HG02870 (cell line): ENCODE results near the gene TSPAN11.
"Not testable (repeated sequence)": the region's sequence is repeated elsewhere in the genome, so short reads cannot be mapped to it uniquely, and the experiment has no call there.

Experiments used
- ATAC-seq: cut with Tn5 transposase; IDR thresholded peaks from one replicate; pipeline ENCODE4 v1.9.1; 2021; ENCODE audit warnings: mild to moderate bottlenecking, moderate library complexity; ENCODE audit not compliant: unreplicated experiment

TSPAN11 gene

DNA sequence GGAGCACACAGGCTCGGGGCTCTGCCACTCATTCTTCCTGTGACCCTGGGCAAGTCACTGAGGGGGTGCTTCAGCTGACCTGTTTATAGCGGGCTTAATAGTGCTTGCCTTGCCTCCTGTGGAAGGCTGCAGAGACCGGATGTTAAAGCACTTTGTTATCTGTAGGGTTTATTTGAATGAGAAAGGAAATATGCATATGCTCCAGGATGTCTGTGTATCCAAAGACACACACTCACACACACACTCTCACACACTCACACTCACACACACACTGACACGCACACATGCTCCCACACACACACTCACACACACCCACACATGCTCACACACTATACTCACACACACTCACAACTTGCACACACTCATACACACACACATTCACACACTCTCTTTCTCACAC is 91.0 kb downstream of the TSPAN11 start:
- no peak for ATAC-seq

DNA sequence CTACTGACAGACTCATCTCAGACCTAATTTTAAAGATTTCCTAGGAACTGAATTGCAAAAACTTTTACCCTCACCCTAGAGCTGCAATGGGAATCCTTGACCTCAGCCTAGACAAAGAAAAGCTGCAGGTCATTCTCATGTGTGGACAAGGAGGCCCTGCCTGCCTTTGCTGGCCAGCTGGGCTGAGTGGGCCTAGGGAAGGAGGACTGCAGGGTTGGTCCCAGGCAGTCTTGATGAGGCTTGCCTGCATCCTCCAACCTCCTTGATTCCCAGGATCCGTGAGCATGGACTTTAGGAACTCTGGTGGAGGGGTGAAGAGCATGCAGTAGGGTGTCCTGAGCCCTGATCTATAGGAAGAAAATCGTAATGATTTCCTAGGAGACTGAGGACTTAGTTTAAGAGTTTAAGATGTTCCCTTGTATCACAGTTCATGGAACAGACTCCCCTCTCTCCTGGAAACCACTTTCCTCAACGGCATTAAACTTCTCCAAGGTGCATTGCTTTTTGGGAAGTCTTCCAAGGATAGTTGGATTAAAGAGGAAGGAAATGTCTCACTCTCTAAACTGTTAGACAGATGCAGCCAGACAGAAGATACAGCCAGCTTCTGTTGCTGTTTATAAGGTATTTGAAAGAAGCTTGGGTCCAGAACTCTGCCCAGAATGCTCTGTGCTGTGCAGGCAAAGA is 91.7 kb downstream of the TSPAN11 start:
- ATAC-seq, result no peak

DNA sequence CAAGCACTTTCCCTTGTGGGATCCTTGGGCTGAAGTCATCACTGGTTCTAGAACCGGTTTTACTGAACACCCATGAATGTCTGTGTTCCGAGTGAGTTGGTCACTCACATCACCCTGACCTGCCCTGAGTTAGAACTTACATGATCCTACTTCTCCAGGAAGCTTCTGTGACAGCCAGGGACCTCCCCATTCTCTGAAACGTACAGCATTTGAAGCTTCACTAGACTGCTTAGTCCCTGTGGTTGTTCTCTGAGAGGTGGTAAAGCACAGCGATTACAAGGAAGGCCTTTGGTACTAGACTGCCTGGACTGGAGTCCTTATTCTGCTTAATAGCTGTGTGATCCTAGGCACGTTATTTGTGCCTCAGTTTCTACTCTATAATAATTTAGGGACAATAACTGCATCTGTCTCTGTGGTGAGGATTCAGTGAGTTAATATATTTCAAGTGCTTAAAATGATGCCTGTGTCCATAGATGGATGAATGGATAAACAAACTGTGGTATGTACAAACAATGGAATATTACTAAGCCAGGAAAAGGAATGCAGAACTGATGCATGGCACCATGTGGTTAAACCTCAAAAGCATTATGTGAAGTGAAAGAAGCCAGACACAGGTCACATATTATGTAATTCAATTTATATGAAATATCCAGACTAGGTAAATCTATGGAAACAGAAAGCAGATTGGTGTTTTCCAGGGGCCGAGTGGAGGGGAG is 92.4 kb downstream of the TSPAN11 start:
- no peak for ATAC-seq

DNA sequence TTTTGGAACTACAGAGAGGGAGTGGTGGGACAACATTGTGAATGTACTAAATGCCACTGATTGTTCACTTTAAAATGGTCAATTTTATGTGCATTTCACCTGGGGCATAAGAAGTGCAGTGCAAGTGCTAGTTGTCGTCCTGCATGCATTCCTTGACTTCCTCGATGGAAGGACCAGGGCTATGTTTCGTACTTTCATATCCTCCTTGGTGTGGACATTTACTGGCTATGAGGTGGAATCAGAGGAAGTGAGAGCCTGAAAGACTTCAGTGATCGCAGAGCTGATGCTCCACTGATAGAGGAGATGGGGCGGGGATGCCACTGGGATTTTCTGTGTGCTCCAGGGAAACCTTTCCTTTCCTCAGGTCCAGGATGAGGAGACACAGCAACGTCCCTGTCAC is 93.0 kb downstream of the TSPAN11 start:
- no peak for ATAC-seq

DNA sequence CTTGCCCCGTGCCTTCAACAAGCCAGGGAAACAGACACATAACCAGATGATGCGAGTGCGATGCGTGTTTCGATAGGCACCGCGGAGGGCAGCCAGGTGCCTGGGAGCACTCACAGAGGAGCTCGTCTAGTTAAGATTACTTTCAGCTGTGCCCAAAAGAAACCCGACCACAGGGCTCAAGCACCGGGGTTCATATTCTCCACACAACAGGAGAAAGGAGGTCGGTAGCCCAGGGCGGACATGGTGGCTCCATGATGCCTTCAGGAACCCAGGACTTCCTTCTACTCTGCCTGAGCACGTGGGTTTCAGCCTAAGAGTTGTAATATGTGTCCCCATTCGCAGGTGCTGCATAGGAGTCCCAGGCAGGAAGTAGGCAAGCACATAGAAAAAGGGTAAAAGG is 93.4 kb downstream of the TSPAN11 start:
- ATAC-seq, result no peak

DNA sequence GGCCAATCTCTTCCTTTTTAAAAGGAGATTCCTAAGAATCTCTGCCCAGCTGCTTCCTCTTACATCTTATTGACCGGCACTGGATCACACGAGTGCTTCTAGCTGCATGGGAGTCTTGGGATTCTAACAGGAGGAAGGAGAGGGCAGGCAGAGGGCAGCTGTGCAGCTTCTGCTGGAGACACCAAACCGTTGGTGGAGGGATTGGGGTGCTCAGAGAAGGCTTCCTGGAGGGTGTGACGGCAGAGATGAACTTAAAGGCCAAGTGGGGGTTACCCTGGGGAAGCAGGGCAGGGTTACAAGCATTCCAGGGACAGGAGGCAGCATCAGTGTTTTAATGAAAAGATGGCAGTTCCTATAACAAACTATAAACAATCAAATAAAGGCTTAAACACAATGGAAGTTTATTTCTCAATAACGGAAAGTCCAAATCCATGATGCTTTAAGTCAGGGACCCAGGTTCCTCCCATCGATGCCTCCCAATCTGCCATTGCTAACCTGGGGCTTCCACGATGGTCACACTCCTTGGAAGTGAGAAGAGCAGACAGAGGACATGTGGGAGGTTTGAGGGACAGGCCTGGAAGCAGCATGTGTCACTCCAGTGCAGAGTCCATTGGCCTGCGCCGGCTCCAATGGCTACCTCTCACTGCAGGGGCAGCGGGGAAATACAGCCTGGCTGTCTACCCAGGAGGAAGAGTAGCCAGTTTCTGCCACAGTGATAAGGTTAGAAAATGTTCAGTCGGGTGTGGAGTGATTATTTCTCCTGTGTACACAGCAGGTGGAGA is 94.0 kb downstream of the TSPAN11 start:
- no peak for ATAC-seq

DNA sequence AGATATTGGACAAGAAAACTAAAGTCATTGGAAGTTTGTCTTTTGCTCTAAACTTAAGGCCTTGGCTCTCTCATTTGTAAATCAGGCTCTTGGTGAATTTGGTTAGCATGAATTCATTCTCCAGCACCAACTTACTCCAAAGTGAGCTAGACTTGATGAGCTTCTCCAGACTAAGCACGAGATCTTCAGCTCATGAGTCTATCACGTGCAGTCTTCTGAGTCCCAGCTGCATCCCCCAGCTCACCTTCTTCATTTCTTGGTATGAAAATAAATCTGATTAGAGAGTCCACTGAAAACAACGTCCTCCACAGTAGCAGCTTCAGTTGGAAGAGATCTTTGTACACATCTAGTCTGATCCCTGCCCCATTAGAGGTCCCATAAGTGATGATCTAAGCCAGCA is 94.6 kb downstream of the TSPAN11 start:
- no peak for ATAC-seq

DNA sequence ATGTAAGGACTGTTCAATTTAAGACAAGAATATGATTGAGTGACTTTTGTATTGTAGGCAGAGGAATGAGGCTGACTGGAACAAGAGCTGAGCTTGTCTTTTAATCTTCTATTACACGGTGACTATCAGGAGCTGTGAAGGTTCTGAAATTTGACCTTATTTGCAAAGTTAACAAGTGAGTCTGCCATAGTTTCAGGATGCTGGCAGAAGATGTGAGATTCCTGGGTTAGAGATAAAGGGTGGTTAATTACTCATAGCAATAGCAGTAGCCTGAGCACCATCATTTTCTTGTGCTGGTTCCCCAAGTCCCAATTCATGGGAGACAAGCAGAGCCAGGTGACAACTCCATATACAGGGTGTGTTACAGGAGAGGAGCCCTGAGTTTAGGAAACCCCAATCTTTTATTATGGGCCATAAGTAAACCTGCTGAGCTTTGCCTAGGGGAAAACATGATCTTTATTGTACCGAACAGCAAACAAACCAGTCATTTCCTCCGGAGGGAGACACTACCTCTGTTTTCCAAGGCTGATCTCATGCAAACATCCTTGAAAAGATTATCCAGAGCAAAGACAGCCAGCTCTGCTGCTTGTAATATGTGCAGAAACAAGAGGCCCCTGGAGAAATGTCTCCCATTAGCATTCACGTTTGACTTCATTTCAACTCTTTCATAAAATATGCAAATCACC is 95.4 kb downstream of the TSPAN11 start:
- ATAC-seq, result no peak

DNA sequence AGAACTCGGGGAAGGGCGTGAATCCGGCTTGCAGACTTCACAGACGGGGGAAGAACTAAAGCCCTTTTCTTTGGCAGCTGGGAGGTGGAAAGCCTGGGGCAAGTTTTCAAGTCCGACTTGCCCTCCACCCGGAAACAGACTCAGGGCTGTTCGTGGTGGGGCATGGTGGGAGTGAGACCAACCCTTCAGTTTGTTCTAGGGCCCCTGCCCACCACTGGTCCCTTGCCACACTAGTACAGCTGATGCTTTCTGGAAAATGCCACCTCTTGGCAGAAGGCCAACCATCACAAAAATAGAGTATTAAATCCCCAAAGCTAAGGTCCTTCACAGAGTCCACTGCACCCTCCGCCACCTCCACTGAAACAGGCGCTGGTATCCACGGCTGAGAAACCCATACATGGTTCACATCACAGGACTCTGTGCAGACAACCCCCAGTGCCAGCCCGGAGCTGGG is 96.8 kb downstream of the TSPAN11 start:
- ATAC-seq, result no peak

DNA sequence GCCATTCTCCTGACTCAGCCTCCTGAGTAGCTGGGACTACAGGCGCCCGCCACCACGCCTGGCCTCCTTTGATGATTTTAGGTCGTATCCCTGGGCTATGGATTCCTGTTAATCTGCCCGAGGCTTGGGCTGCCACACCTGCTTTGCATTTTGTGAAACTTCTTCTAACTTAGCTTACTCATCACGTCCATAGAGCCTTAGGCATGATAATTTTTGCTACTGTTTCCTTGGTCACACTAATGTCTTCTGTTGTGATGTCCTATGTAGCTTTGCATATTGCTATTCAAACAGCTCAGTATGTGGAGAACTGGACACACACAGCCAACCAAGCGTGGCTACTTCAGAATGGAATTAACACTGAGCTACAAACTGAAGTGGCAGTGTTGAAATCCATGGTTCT is 99.7 kb downstream of the TSPAN11 start:
- no peak for ATAC-seq

DNA sequence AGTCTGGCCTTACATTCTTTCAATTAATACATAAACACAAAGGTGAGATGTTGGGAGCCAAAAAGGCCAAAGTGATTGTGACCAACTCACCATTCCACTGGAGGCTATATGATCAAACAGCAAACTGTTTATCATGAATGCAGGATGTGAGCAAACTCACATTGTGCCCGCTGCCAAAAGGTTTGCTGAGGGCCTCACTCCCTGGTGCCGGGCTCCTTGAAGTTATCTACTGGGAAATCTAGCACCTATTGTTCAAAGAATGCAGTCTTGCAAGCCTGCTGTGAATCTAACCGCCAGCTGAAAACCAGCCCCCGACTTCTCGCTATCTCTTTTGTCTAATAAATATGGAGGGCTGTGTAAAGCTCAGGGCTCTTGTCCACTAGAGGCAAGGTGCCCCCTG is 100.5 kb downstream of the TSPAN11 start:
- ATAC-seq, result not testable (repeated sequence)

DNA sequence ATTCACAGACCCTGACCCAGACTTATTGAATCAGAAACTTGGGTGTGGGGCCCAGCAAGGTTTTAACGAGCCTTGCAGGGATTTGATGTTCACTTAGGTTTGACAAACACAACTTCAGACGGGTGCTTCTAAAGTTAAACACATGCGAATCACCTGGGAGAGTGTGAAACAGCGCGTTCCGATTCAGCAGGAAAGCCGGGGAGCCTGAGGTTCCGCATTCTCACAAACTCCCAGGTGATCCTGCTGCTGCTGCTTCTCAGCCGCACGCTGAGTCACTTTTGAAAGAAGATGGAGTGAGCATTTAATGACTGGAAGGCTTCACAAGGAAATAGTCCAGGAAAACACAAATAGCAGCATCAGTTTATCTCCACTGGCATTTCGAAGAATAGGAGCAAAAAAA is 102.9 kb downstream of the TSPAN11 start:
- no peak for ATAC-seq

DNA sequence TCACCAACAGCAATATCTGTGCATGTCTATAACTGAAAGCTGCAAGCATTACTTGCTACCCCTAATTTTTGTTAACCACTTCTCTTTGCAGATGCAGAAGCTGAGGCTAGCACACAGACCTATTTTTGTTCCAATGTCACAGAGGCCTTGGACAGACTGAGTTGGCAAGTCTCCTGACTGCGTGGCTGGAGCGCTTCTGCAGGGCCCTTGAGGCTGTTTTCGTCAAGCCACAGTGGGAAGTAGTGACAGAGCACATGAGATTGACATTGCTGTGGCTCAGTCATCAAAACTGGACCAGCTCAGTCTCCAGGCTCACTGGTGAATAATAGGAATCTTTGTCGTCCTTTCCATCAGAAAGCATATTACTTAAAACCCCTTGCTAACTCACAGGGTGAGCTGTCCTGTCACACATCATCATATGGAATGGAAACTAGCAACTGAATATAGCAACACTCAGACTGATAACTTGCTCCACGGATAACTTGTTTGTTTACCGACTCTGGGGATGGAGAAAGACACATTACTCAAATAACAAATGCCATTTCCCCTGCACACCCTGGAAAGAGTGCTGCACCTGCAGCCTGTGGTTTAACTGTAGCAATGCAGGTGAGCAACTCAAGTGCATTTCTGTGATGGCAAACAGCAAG is 103.5 kb downstream of the TSPAN11 start:
- ATAC-seq, result no peak

DNA sequence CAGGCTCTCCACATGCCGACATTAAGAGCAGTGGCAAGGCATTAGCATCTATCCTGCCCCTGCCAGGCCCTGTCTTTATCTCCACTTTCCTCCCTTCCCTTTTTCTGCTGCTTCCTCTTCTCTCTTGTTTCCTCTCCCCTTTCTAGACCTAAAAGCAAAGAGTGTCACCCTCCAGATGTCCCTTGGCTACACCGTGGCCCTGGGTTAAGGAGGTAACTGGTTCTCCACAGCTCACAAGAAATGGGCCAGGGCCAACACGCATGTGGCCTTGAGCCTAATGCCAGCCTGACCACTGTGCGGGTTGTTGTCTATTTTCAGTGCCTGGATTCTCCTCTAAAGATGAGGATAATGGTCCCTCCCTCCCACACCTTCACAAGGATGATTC is 105.4 kb downstream of the TSPAN11 start:
- ATAC-seq, result no peak

DNA sequence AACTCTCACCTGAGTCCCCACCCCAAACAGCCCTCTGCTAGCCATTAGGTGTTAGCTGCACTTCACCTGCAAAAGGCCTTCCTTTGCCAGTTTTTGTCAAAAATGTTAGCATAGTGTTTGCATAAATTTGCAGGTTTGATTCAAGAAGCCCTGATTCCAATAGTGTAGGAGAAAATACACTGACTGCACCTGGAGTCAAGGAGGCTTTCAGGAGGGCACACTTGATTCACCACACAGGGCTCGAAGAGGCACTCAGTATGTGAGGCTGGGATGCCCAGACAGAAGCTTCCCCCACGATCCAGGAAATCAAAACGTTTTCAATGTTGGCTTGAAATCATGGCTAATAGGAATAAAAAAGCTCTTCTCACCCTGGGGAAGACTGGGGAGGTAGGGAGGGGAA is 106.6 kb downstream of the TSPAN11 start:
- no peak for ATAC-seq

DNA sequence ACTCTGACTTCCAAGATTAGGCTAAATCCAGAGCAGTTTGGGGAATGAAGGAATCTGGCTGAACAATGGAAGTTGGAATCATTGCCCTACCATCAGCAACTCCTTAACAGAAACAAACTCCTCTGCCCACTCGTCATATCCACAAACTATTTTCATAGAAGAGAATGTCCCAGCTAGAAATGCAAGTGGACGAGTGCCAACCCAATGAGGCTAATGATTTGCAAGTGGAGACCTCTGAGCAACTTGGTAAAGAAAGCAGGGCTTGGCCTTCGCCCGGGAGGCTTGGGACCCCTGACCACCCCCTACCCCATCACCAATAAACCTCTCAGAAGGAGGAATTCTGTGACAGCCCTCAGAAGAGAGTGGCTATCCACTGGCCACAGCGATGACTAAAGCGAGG is 107.1 kb downstream of the TSPAN11 start:
- ATAC-seq, result no peak

DNA sequence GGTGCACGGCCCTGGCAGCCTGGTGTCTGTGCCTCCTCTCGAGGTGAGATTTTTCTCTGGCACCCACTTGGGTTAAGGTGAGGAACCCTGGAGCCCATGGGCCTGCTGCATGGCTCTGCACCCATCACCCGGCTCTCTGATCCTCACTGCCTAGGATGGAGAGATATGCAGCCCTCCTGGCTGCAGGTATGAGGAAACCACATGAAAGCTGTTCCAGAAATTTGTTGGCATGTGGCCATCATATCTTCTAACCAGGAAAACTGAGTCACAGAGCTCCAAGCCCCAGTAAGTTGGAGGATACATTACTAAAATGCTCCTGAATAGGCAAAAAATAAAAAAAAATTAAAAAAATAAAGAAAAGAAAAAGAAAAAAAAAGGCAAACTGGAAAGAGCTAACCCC is 107.8 kb downstream of the TSPAN11 start:
- no peak for ATAC-seq

DNA sequence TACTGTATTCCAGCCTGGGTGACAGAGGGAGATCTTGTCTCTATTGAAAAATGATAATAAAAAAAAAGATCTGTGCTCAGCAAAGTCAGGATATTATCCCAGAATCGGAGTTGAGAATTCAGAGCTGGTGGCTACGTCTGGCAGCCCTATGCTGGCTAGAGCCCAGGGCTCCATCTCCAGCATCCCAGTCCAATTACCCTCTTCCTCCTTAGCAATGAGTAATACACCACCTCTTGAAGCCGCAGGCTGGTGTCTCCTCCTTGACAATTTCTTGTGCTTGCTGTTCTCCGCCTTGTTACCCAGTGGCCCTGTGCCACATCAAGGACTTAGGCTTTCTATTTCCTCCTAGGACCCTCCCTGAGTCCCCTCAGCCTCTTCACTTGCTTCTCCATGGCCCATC is 108.7 kb downstream of the TSPAN11 start:
- no peak for ATAC-seq

DNA sequence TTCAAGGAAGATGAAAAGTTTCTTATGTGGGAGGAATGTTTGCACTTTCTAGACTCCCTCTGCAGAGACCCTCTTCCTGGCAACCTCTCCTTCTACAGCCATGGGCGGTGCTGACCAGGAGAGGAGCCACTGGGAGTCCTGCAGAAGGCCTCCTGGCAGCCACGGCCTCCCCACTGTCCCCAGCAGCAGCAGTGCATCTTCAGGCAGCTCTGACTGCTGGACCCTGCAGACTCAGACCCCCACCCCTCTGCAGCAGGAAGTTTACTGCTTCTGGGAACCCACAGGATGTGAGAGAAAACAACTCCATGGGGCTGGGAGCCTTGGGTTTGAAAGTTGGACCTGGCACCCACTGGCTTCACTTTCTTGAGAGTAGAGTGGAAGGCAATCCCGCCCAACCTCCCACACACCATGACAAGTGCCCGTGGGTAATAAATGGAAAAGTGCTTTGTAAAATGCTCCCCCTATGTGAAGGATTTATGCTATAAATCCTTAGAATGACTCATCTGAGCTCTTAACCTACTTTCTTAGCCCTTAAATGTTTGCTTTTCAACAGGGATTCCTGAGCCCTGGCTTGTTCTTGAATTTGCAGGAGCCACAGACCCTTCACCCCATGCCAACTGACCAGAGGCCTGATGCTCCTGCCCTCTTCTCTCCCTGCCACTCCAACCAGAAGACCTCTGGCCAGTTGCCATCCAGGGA is 109.6 kb downstream of the TSPAN11 start:
- ATAC-seq, result no peak

DNA sequence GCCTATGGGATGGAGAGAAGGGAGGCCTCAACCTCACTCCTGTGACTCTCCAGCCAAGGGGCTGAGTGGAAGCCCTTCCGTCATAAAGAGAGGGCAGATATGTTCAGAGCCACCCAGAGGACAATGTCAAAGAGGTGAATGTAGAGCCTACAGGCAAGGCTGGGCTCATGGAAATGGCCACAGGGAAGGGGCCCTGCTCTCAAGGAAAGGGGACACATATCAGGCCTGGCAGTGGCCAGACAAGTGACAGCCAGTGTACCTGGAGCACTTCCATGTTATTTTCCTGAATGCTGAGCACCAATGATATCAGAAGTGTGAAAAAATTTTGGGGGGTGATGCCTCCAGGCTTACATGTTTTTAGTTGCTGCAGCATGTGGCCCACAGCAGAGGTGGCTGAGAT is 110.5 kb downstream of the TSPAN11 start:
- no peak for ATAC-seq
